K562 (cell line): ENCODE measurements around the gene POGZ.

Experiments
- CBX5 ChIP-seq: IDR thresholded peaks from 2 replicates; pipeline ENCODE4 v1.6.1; 2014; ENCODE audit warnings: low read depth, borderline replicate concordance
- CREB1 ChIP-seq, 2 experiments: sonication (generic) in 1 of 2; formaldehyde crosslinking in 1 of 2; IDR thresholded peaks; 2 replicates each; pipeline versions ENCODE4 v1.6.1 to v1.8.0; 2012 to 2022; ENCODE audit warnings: inconsistent platforms in 1 of 2, mild to moderate bottlenecking in 1 of 2, missing genetic modification reagents in 1 of 2, moderate library complexity in 1 of 2
- EP300 ChIP-seq: IDR thresholded peaks from 2 replicates; pipeline ENCODE4 v1.6.1; 2012; ENCODE audit warnings: low read length, improper control_type of control experiment
- HNRNPUL1 ChIP-seq: fragments of 200-400 bp; formaldehyde crosslinking; IDR thresholded peaks from 2 replicates; pipeline ENCODE4 v1.6.1; 2017; ENCODE audit warnings: low read length
- KLF16 ChIP-seq: IDR thresholded peaks from 2 replicates; pipeline ENCODE4 v1.6.1; 2016; ENCODE audit warnings: antibody characterized with exemption
- PCBP2 ChIP-seq: fragments of 200-400 bp; formaldehyde crosslinking; IDR thresholded peaks from 2 replicates; pipeline ENCODE4 v1.6.1; 2018; ENCODE audit warnings: low read length, low read depth, mild to moderate bottlenecking, moderate library complexity; ENCODE audit not compliant: poor library complexity, severe bottlenecking
- SP1 ChIP-seq: sonication (generic); formaldehyde crosslinking; IDR thresholded peaks from 2 replicates; pipeline ENCODE4 v1.8.1; 2022; ENCODE audit warnings: mild to moderate bottlenecking, missing genetic modification reagents
- ZEB2 ChIP-seq: fragments of 450-650 bp; IDR thresholded peaks from 2 replicates; pipeline ENCODE4 v1.6.1; 2016
- ZNF146 ChIP-seq: IDR thresholded peaks from one replicate; pipeline ENCODE4 v1.6.1; 2018; ENCODE audit warnings: missing compliant biosample characterization; ENCODE audit not compliant: unreplicated experiment
- ZNF184 ChIP-seq: sonication (generic); formaldehyde crosslinking; IDR thresholded peaks from 2 replicates; pipeline ENCODE4 v1.5.0; 2020; ENCODE audit warnings: missing genetic modification reagents
- TF ChIP-seq, protein P1 (sequence below), 2 experiments: IDR thresholded peaks in 1 of 2; conservative IDR thresholded peaks in 1 of 2; 2 replicates each; pipeline ENCODE4 v1.6.1; 2016; ENCODE audit warnings: low read depth in 2 of 2, mild to moderate bottlenecking in 1 of 2, missing compliant biosample characterization in 1 of 2, missing genetic modification characterization in 1 of 2, moderate library complexity in 1 of 2
- TF ChIP-seq, protein P2 (sequence below), 2 experiments: fragments of 450-650 bp in 1 of 2; sonication (generic) in 1 of 2; formaldehyde crosslinking; conservative IDR thresholded peaks; 2 replicates each; pipeline versions ENCODE4 v1.4.0 to v1.8.1; 2020 to 2022; ENCODE audit warnings: mild to moderate bottlenecking in 1 of 2, missing genetic modification reagents in 1 of 2
- TF ChIP-seq, protein P3 (sequence below), 3 experiments: IDR thresholded peaks in 2 of 3; conservative IDR thresholded peaks in 1 of 3; 2 replicates each; pipeline ENCODE4 v1.5.1; 2011 to 2012; ENCODE audit warnings: low read length in 3 of 3, mild to moderate bottlenecking in 3 of 3, control low read depth in 2 of 3, improper control_type of control experiment in 1 of 3, inconsistent platforms in 1 of 3, low read depth in 1 of 3, mixed read lengths in 1 of 3, moderate library complexity in 1 of 3; ENCODE audit not compliant: insufficient read depth in 2 of 3

DNA sequence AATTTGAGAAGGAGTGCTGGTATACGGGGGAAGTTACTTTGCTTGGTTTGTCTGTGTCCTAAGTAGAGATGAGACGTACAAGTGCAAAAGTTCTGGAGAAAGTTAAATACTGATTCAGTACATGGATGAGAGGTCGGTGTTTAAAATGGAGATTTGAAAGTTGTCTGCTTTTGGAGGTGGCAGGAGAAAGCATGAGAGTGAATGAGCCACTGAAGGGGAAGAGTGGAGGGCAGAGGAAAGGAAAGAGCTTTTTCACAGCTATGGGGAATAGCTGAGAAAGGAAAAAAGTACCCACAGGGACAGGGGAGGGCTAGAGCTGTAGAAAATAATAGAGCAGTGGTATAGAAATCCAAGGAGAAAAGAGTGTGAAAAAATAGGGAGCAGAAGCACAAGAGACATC lies 33.7 kb upstream of the POGZ start:
- no peak for TF ChIP-seq PCBP2
- no peak for TF ChIP-seq CBX5
- TF ChIP-seq ZNF184, result no peak
- TF ChIP-seq, protein P1, sequence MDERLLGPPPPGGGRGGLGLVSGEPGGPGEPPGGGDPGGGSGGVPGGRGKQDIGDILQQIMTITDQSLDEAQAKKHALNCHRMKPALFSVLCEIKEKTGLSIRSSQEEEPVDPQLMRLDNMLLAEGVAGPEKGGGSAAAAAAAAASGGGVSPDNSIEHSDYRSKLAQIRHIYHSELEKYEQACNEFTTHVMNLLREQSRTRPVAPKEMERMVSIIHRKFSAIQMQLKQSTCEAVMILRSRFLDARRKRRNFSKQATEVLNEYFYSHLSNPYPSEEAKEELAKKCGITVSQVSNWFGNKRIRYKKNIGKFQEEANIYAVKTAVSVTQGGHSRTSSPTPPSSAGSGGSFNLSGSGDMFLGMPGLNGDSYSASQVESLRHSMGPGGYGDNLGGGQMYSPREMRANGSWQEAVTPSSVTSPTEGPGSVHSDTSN (CRISPR knock-in tag; IDR thresholded peaks at IDR 0.05; ENCODE audit: low read depth), result no peak
- TF ChIP-seq, protein P1 (tag; conservative IDR thresholded peaks at IDR 0.05; ENCODE audit: low read depth), result no peak
- no peak for TF ChIP-seq CREB1 (IDR thresholded peaks at IDR 0.05)
- TF ChIP-seq CREB1 (CRISPR knock-in tag; IDR thresholded peaks at IDR 0.05), result no peak
- TF ChIP-seq, protein P2, sequence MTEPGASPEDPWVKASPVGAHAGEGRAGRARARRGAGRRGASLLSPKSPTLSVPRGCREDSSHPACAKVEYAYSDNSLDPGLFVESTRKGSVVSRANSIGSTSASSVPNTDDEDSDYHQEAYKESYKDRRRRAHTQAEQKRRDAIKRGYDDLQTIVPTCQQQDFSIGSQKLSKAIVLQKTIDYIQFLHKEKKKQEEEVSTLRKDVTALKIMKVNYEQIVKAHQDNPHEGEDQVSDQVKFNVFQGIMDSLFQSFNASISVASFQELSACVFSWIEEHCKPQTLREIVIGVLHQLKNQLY (CRISPR knock-in tag; conservative IDR thresholded peaks at IDR 0.05), result no peak
- TF ChIP-seq ZEB2, result no peak
- TF ChIP-seq, protein P3, sequence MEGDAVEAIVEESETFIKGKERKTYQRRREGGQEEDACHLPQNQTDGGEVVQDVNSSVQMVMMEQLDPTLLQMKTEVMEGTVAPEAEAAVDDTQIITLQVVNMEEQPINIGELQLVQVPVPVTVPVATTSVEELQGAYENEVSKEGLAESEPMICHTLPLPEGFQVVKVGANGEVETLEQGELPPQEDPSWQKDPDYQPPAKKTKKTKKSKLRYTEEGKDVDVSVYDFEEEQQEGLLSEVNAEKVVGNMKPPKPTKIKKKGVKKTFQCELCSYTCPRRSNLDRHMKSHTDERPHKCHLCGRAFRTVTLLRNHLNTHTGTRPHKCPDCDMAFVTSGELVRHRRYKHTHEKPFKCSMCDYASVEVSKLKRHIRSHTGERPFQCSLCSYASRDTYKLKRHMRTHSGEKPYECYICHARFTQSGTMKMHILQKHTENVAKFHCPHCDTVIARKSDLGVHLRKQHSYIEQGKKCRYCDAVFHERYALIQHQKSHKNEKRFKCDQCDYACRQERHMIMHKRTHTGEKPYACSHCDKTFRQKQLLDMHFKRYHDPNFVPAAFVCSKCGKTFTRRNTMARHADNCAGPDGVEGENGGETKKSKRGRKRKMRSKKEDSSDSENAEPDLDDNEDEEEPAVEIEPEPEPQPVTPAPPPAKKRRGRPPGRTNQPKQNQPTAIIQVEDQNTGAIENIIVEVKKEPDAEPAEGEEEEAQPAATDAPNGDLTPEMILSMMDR (IDR thresholded peaks at IDR 0.05 in 2 of 3, conservative IDR thresholded peaks at IDR 0.05 in 1 of 3; ENCODE audit: insufficient read depth in 2 of 3, low read depth in 1 of 3, low read length in 3 of 3), result no peak
- TF ChIP-seq EP300, result no peak
- TF ChIP-seq SP1 (CRISPR knock-in tag), result no peak
- TF ChIP-seq KLF16, result no peak
- no peak for TF ChIP-seq ZNF146 (CRISPR knock-in tag)
- no peak for TF ChIP-seq HNRNPUL1
